ENCODE results near the gene EMC9. TPM values are rescaled to one million over a fixed set of nuclear protein-coding genes. Genes with fewer than 3 reads are reported as not detected.

EMC9 gene
- polyA plus RNA-seq, 3 donors: 6.4 to 9.4 (median 8.5) TPM

DNA sequence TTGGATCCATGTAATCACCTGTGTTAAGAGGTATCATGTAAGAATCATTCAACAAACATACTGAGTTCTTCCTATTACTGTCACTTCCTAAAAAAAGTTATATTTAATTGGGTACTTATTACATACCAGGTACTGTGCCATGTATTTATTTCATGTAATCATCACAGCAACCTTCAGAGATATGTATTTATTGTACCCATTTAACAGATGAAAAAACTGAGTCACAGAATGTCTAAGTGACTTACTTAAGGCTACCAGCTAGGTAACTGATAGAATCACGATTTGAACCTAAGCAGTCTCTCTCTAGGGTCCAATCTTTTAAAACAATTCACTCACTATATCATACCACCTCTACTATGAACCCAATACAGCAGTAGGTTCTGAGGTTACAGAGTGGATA, 3.1 kb upstream of the EMC9 start:
- H3K79me2 ChIP-seq (ENCODE audit: insufficient read depth, low read length): peaks cover 70% of the 10 kb centered on the region
- H3K27me3 ChIP-seq (ENCODE audit: control insufficient read depth in 2 of 2, insufficient read depth in 2 of 2, low read length in 2 of 2): no peaks in the 10 kb centered on the region
- H3K9me3 Mint-ChIP-seq: no peaks in the 10 kb centered on the region
- WGBS (ENCODE audit: insufficient coverage): no CpG with 5 or more reads among the region's 1 CpG
- H3K4me3 ChIP-seq (replicated peaks in 1 of 3; ENCODE audit: low read depth in 2 of 3, low read length in 3 of 3): peak overlapping the region in 1 of 3 experiments; percentile 100
- H3K4me1 Mint-ChIP-seq: peaks cover 58% of the 10 kb centered on the region
- H4K20me1 ChIP-seq (ENCODE audit: insufficient read depth, low read length): peaks cover 53% of the 10 kb centered on the region
- H3K4me2 ChIP-seq (replicated peaks; ENCODE audit: extremely low read depth, low read length, poor library complexity, severe bottlenecking): peak overlapping the region; percentile 98
- H3K4me1 ChIP-seq (ENCODE audit: control insufficient read depth in 1 of 2, insufficient read depth in 2 of 2, low read length in 2 of 2): peaks cover 46 to 62% of the 10 kb centered on the region in 2 donors
- DNase-seq: no peak
- H3K27me3 Mint-ChIP-seq (ENCODE audit: low read depth in 3 of 3): peaks cover 0 to 2% (median 1%) of the 10 kb centered on the region in 3 donors
- no peaks in the 10 kb centered on the region for H3K9me3 ChIP-seq (replicated peaks in 1 of 2; ENCODE audit: control insufficient read depth in 1 of 2, insufficient read depth in 1 of 2, low read length in 2 of 2)
- H3K9ac ChIP-seq (ENCODE audit: insufficient read depth, low read length, poor library complexity, severe bottlenecking): no peak overlapping the region
- peak overlapping the region in 1 of 2 donors; percentile 84 for H3K27ac ChIP-seq (ENCODE audit: low read depth in 1 of 2, low read length in 2 of 2)
- H3K36me3 ChIP-seq (replicated peaks in 1 of 2; ENCODE audit: control insufficient read depth in 1 of 2, insufficient read depth in 2 of 2, low read length in 2 of 2): peaks cover 25 to 38% of the 10 kb centered on the region in 2 donors
- H3K36me3 Mint-ChIP-seq: peaks cover 39 to 43% of the 10 kb centered on the region in 2 donors
- no peak for TF ChIP-seq CTCF (IDR thresholded peaks at IDR 0.05)
- intact Hi-C loops (cut with micrococcal nuclease): no loop called here
- H3K27ac Mint-ChIP-seq: peak overlapping the region in 1 of 7 donors; percentile 63
- no peak overlapping the region for H2AFZ ChIP-seq (ENCODE audit: insufficient read depth, low read depth, low read length, poor library complexity, severe bottlenecking)
- no peak overlapping the region for H3K4me3 Mint-ChIP-seq

GRCh38 chr14:24143511-24143910, 2.1 kb upstream of the EMC9 start:
- TF ChIP-seq CTCF (IDR thresholded peaks at IDR 0.05): no peak
- Histone ChIP-seq H3K27ac (ENCODE audit: low read depth in 1 of 2, low read length in 2 of 2) (no peak overlapping the region), H3K4me2 (replicated peaks; ENCODE audit: extremely low read depth, low read length, poor library complexity, severe bottlenecking) (no peak overlapping the region), H3K4me3 (replicated peaks in 1 of 3; ENCODE audit: low read depth in 2 of 3, low read length in 3 of 3) (no peak overlapping the region), H3K27me3 (ENCODE audit: control insufficient read depth in 2 of 2, insufficient read depth in 2 of 2, low read length in 2 of 2) (no peaks in the 10 kb centered on the region), H2AFZ (ENCODE audit: insufficient read depth, low read depth, low read length, poor library complexity, severe bottlenecking) (no peak overlapping the region), H3K4me1 (ENCODE audit: control insufficient read depth in 1 of 2, insufficient read depth in 2 of 2, low read length in 2 of 2) (peaks cover 44 to 58% of the 10 kb centered on the region in 2 donors), H3K36me3 (replicated peaks in 1 of 2; ENCODE audit: control insufficient read depth in 1 of 2, insufficient read depth in 2 of 2, low read length in 2 of 2) (peaks cover 28 to 38% of the 10 kb centered on the region in 2 donors), H4K20me1 (ENCODE audit: insufficient read depth, low read length) (peaks cover 56% of the 10 kb centered on the region), H3K79me2 (ENCODE audit: insufficient read depth, low read length) (peaks cover 70% of the 10 kb centered on the region), H3K9me3 (replicated peaks in 1 of 2; ENCODE audit: control insufficient read depth in 1 of 2, insufficient read depth in 1 of 2, low read length in 2 of 2) (no peaks in the 10 kb centered on the region), H3K9ac (ENCODE audit: insufficient read depth, low read length, poor library complexity, severe bottlenecking) (no peak overlapping the region)
- Mint-ChIP-seq H3K4me3 (no peak overlapping the region), H3K27ac (peak overlapping the region in 5 of 7 donors; percentile 24 to 66 (median 35)), H3K9me3 (no peaks in the 10 kb centered on the region), H3K27me3 (ENCODE audit: low read depth in 3 of 3) (peaks cover 0 to 2% (median 1%) of the 10 kb centered on the region in 3 donors), H3K36me3 (peaks cover 39 to 43% of the 10 kb centered on the region in 2 donors), H3K4me1 (peaks cover 59% of the 10 kb centered on the region)
- no CpG with 5 or more reads among the region's 2 CpGs for WGBS (ENCODE audit: insufficient coverage)
- DNase-seq: no peak
- intact Hi-C loops (cut with micrococcal nuclease): no loop called here

All from CD14-positive monocyte (primary cell).